OCI-M1 (cell line): ENCODE results near the gene PNPLA7.

ENCODE experiments used
- DNase-seq: peaks from one replicate; lab custom pipeline; 2025; lab: John Stamatoyannopoulos, UW

Gene PNPLA7

GRCh38 chr9:137434498-137435380, 115.5 kb downstream of the PNPLA7 start:
- DNase-seq: no peak

- DNase-seq: no peak
Measured at GRCh38 chr9:137433916-137434431, 116.2 kb downstream of the PNPLA7 start.

- no peak for DNase-seq
Measured at GRCh38 chr9:137433349-137433915, 116.8 kb downstream of the PNPLA7 start.

- DNase-seq: no peak
Measured at GRCh38 chr9:137432687-137433348, 117.4 kb downstream of the PNPLA7 start.

- no peak for DNase-seq
Measured at GRCh38 chr9:137431416-137431931, 118.7 kb downstream of the PNPLA7 start.

- DNase-seq: no peak
Measured at GRCh38 chr9:137430723-137431415, 119.3 kb downstream of the PNPLA7 start.

- peak; percentile 35 for DNase-seq
Measured at GRCh38 chr9:137429974-137430722, 120.1 kb downstream of the PNPLA7 start.

- DNase-seq: no peak
Measured at GRCh38 chr9:137429546-137429890, 120.7 kb downstream of the PNPLA7 start.

- no peak for DNase-seq
Measured at GRCh38 chr9:137428841-137429545, 121.2 kb downstream of the PNPLA7 start.

GRCh38 chr9:137428311-137428630, 121.9 kb downstream of the PNPLA7 start:
- DNase-seq: no peak

GRCh38 chr9:137427454-137428310, 122.5 kb downstream of the PNPLA7 start:
- DNase-seq: no peak

GRCh38 chr9:137426018-137426681, 124.1 kb downstream of the PNPLA7 start:
- DNase-seq: no peak

GRCh38 chr9:137423514-137424291, 126.5 kb downstream of the PNPLA7 start:
- DNase-seq: peak; percentile 24

GRCh38 chr9:137422604-137423513, 127.3 kb downstream of the PNPLA7 start, which contains the start of the genes EXD3 and NOXA1:
Gene EXD3, minus strand, starts transcription at chr9:137423162. Its CDS starts 27,805 bp downstream, at chr9:137395357.
Gene NOXA1, plus strand, starts transcription at chr9:137423393. Its CDS starts 137 bp downstream, at chr9:137423530.
- DNase-seq: peak; percentile 95

- peak; percentile 43 for DNase-seq
Measured at GRCh38 chr9:137421838-137422603, 128.2 kb downstream of the PNPLA7 start.
